ENCODE data around the gene DUSP1. TPM values are rescaled to one million over a fixed set of nuclear protein-coding genes. Genes with fewer than 3 reads are reported as not detected.

DUSP1 gene
- total RNA-seq, 1 experiment from 2014 or later, result 16.6 TPM

- H3K9ac ChIP-seq (ENCODE audit: low read length), result no peak overlapping the region
Observed at GRCh38 chr5:172768573-172769341, 2.2 kb downstream of the DUSP1 start.

GRCh38 chr5:172768098-172768572, 2.9 kb downstream of the DUSP1 start:
- Histone ChIP-seq H3K79me2 (ENCODE audit: insufficient read depth, low read length) (peaks cover 24% of the 10 kb centered on the region), H3K9ac (ENCODE audit: low read length) (no peak overlapping the region), H3K4me1 (ENCODE audit: control insufficient read depth in 1 of 2, insufficient read depth in 2 of 2, low read length in 2 of 2) (peaks cover 35 to 60% of the 10 kb centered on the region in 2 experiments), H4K20me1 (ENCODE audit: insufficient read depth) (no peaks in the 10 kb centered on the region), H2AFZ (ENCODE audit: low read depth, low read length, poor library complexity, severe bottlenecking) (no peak overlapping the region), H3K4me3 (replicated peaks in 1 of 2; ENCODE audit: low read depth in 1 of 2, low read length in 2 of 2) (no peak overlapping the region), H3K27ac (ENCODE audit: low read depth, low read length) (no peak overlapping the region), H3K9me3 (ENCODE audit: control insufficient read depth in 1 of 2, insufficient read depth in 1 of 2, low read depth in 1 of 2, low read length in 2 of 2) (no peaks in the 10 kb centered on the region), H3K27me3 (ENCODE audit: insufficient read depth, low read length) (no peaks in the 10 kb centered on the region), H3K9me2 (ENCODE audit: insufficient read depth) (no peaks in the 10 kb centered on the region), H3K36me3 (ENCODE audit: control insufficient read depth in 1 of 2, insufficient read depth in 2 of 2, low read length in 2 of 2) (peaks cover 8 to 14% of the 10 kb centered on the region in 2 experiments; a peak in 3 of 4 replicates), H3K4me2 (ENCODE audit: low read length) (no peak overlapping the region)
- ATAC-seq (no peak), DNase-seq (ENCODE audit: low read depth, low spot score) (no peak)
- ChIA-PET POLR2A (interaction anchor here (2.0 kb wide), 1 partner anchor 10 kb away, joined by 7 read pairs; no protein-coding TSS in a partner anchor), CTCF (no interaction called here), RAD21 (ENCODE audit: low non-redundant PET in 1 of 2, low total read pairs in 2 of 2, uncharacterized antibody in 2 of 2, unreplicated experiment in 2 of 2) (no interaction called here)
- intact Hi-C loops (cut with micrococcal nuclease), result loop anchor here (2.0 to 5.0 kb wide), 2 partner anchors 135 to 164 kb away; no protein-coding TSS in a partner anchor
- TF ChIP-seq ATF3 (IDR thresholded peaks at IDR 0.05) (no peak), CBX3 (IDR thresholded peaks at IDR 0.05; ENCODE audit: low read depth) (no peak), TCF7L2 (IDR thresholded peaks at IDR 0.05; ENCODE audit: borderline replicate concordance, extremely low read depth, insufficient read depth, insufficient read length) (no peak), FOSL1 (IDR thresholded peaks at IDR 0.05; ENCODE audit: low read depth) (no peak), REST (IDR thresholded peaks at IDR 0.05; ENCODE audit: low read depth) (no peak), YY1 (IDR thresholded peaks at IDR 0.05; ENCODE audit: extremely low read depth, insufficient replicate concordance, low read depth, low read length) (no peak), ZBTB33 (IDR thresholded peaks at IDR 0.05; ENCODE audit: extremely low read depth, insufficient replicate concordance, low read length) (no peak), POLR2AphosphoS5 (IDR thresholded peaks at IDR 0.05; ENCODE audit: low read depth, low read length) (no peak), ZNF274 (IDR thresholded peaks at IDR 0.05; ENCODE audit: low read depth, low read length) (no peak), CEBPB (IDR thresholded peaks at IDR 0.05; ENCODE audit: low read depth) (no peak)
- no TSS peak for BruUV-seq (replicated peaks)

More at GRCh38 chr5:172768573-172769341, 2.2 kb downstream of the DUSP1 start:
- Histone ChIP-seq H3K27ac (ENCODE audit: low read depth, low read length) (no peak overlapping the region), H3K36me3 (ENCODE audit: control insufficient read depth in 1 of 2, insufficient read depth in 2 of 2, low read length in 2 of 2) (peaks cover 8 to 14% of the 10 kb centered on the region in 2 experiments; a peak in 3 of 4 replicates), H3K9me2 (ENCODE audit: insufficient read depth) (no peaks in the 10 kb centered on the region), H3K4me1 (ENCODE audit: control insufficient read depth in 1 of 2, insufficient read depth in 2 of 2, low read length in 2 of 2) (peaks cover 35 to 59% of the 10 kb centered on the region in 2 experiments), H2AFZ (ENCODE audit: low read depth, low read length, poor library complexity, severe bottlenecking) (no peak overlapping the region), H3K79me2 (ENCODE audit: insufficient read depth, low read length) (peaks cover 24% of the 10 kb centered on the region), H3K9me3 (ENCODE audit: control insufficient read depth in 1 of 2, insufficient read depth in 1 of 2, low read depth in 1 of 2, low read length in 2 of 2) (no peaks in the 10 kb centered on the region), H3K4me3 (replicated peaks in 1 of 2; ENCODE audit: low read depth in 1 of 2, low read length in 2 of 2) (no peak overlapping the region), H3K4me2 (ENCODE audit: low read length) (peak overlapping the region; percentile 86; the same call in 1 of the 2 replicates), H4K20me1 (ENCODE audit: insufficient read depth) (no peaks in the 10 kb centered on the region), H3K27me3 (ENCODE audit: insufficient read depth, low read length) (no peaks in the 10 kb centered on the region)
- BruUV-seq (replicated peaks), result no TSS peak
- RAD21 ChIA-PET (ENCODE audit: low non-redundant PET in 1 of 2, low total read pairs in 2 of 2, uncharacterized antibody in 2 of 2, unreplicated experiment in 2 of 2), result no interaction called here
- intact Hi-C loops (cut with micrococcal nuclease), result loop anchor here (2.0 to 5.0 kb wide), 2 partner anchors 134 to 164 kb away; no protein-coding TSS in a partner anchor
- no peak for TF ChIP-seq EZH2phosphoT487 (IDR thresholded peaks at IDR 0.05; ENCODE audit: borderline replicate concordance)
- no peak for TF ChIP-seq SRF (IDR thresholded peaks at IDR 0.05; ENCODE audit: low read depth)
- TF ChIP-seq POLR2A (IDR thresholded peaks at IDR 0.05; ENCODE audit: borderline replicate concordance, extremely low read depth, insufficient read depth, insufficient read length), result no peak
- no peak for TF ChIP-seq JUND (IDR thresholded peaks at IDR 0.05)
- ATAC-seq (no peak), DNase-seq (ENCODE audit: low read depth, low spot score) (no peak)
- POLR2A ChIA-PET, result interaction anchor here (1.3 kb wide), 1 partner anchor 10 kb away, joined by 4 read pairs; no protein-coding TSS in a partner anchor
- CTCF ChIA-PET, result no interaction called here

All from HCT116 (cell line).